GM12801 (cell line): ENCODE data around the gene DEPP1.

Experiments used
- TF ChIP-seq, protein P1 (sequence below): IDR thresholded peaks from one replicate; pipeline ENCODE4 v1.5.1; 2011; ENCODE audit warnings: control low read depth; ENCODE audit not compliant: insufficient read length; ENCODE audit errors: extremely low read depth

The DEPP1 gene

DNA sequence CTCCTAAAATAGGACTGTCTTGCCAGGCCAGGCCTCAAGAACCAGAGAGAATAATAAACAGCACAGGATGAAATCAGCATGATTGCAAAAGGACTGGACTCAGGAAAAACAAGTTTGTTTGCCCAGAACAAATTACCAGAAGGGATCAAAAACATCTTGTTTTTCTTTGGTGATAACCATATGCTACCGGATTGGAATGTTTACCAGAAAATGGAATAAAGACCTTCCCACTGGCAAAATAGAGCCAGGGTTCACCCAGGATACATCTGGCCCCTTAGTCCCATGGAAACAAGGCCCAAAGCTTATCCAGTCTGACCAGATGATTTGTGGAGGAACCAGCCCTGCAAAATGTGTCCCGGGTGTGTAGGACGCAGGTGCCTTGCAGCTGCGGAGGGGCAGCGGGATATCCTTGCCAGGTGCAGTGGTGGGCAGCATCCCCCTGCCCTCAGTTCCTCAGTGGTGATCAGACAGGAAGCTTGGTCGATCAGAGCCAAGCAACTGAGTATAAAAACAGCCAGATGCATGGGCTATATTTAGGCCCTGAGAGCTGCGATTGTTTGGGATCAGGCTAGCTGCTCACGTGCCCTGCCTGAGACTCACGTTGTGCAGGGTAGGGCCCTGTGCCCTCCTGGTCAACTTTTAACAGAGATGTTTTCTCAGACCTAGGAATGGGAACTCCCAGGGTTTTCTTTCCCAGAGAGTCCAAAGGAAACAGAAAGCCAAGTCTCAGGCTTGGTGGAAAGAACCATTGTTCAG is 17.5 kb upstream of the DEPP1 start:
- TF ChIP-seq, protein P1, sequence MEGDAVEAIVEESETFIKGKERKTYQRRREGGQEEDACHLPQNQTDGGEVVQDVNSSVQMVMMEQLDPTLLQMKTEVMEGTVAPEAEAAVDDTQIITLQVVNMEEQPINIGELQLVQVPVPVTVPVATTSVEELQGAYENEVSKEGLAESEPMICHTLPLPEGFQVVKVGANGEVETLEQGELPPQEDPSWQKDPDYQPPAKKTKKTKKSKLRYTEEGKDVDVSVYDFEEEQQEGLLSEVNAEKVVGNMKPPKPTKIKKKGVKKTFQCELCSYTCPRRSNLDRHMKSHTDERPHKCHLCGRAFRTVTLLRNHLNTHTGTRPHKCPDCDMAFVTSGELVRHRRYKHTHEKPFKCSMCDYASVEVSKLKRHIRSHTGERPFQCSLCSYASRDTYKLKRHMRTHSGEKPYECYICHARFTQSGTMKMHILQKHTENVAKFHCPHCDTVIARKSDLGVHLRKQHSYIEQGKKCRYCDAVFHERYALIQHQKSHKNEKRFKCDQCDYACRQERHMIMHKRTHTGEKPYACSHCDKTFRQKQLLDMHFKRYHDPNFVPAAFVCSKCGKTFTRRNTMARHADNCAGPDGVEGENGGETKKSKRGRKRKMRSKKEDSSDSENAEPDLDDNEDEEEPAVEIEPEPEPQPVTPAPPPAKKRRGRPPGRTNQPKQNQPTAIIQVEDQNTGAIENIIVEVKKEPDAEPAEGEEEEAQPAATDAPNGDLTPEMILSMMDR: no peak

DNA sequence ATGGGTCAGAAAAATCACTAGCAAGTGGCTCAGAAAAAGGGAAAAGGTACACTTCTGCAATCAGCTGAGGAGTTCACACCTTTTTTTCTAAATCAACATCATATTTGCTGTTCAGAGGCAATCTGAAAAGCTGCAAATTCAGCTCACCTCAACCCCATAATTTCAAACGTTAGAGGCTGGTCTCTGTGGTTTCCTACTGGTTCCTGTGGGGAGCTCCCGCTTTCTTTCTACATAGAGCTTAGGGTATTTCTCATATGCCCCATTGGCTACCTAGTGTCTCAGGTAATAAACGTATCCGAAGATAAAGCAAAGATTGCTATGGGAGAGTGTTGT is 16.9 kb upstream of the DEPP1 start:
- TF ChIP-seq, protein P1: no peak

DNA sequence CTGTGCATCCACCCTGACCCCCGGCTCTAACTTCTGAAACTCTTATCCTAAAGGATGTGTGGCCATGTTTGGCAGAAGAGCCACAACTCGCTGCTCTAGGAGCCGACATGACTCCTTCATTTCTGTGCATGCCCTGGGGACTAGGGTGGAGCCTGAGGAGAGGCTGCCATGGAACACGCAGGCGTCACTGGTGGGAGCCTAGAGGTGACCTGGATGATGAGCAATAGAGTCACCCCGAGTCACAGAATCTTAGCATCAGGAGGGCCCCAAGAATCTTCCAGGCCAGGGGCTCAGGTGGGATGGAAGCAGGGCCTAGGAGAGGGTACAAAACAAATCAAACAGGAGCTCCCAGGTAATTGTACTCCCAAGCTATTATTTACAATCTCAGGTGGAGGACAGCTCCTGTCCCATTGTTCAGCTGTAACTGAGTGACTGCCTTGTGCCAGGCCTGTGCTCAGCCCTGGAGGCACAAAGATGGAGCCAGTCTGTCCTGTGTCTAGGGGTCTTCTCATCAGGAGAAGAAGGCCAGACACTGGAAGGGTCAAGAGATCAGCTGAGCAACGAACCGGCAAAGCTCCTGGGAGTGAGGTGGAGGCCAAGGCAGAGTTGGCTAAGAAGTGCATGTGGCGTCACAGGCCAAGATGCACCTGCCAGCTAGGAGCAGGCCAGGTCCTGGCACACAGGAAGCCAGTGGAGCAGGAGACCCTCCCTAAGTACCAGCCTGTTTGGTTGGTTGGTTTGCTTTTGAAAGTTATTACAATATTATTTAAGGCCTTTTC is 16.3 kb upstream of the DEPP1 start:
- TF ChIP-seq, protein P1: no peak

DNA sequence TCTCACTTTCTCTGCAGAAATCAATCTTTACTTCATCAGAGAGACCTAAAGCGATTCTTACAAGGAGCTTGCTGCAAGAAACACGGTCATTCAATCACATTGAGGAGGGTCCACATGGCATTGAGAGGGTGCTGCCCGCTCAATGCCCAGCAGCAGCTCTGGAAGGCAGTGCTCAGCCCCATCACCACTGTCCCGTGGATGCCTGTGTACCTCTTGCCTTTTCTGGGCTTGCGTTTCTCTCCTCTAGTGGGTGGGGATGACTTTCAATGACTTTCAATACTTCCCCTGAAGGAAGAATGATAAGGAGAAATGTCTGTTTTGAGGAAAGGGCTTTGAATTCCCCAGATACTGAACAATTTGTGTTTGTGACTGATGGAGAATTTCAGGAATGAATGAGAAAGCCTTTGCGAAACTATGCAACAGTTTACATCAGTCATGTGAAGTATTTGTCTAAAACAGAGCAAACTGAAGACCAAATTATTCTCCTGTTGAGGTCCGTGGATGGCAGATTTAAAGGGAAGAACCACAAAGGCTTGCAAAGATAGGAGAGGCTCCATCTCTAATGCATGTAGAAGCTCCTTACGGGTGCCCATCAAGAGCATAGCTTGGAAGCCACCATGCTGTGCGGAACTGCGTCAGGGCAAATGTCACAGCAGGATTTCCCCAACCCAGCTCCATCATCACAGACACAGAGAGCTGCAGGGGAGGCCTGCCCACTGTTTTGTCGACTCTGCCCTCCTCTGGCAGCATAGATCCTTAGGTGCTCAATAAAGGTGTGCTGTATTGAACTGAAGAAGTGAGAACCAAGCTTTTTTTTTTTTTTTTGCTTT is 15.5 kb upstream of the DEPP1 start:
- TF ChIP-seq, protein P1: no peak

DNA sequence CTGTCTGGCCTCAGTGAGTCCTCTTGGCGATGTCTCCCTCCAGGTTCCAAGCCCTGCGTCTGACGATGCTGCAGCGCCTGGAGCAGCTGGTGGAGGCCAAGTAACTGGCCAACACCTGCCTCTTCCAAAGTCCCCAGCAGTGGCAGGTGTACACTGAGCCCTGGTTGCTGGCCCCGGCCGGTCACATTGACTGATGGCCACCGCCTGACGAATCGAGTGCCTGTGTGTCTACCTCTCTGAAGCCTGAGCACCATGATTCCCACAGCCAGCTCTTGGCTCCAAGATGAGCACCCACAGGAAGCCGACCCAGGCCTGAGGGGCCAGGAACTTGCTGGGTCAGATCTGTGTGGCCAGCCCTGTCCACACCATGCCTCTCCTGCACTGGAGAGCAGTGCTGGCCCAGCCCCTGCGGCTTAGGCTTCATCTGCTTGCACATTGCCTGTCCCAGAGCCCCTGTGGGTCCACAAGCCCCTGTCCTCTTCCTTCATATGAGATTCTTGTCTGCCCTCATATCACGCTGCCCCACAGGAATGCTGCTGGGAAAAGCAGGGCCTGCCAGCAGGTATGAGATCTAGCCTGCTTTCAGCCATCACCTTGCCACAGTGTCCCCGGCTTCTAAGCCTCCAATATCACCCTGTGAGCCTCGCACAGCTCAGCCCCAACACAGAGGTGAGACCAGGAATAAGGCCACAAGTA is 14.8 kb upstream of the DEPP1 start:
- TF ChIP-seq, protein P1: no peak

DNA sequence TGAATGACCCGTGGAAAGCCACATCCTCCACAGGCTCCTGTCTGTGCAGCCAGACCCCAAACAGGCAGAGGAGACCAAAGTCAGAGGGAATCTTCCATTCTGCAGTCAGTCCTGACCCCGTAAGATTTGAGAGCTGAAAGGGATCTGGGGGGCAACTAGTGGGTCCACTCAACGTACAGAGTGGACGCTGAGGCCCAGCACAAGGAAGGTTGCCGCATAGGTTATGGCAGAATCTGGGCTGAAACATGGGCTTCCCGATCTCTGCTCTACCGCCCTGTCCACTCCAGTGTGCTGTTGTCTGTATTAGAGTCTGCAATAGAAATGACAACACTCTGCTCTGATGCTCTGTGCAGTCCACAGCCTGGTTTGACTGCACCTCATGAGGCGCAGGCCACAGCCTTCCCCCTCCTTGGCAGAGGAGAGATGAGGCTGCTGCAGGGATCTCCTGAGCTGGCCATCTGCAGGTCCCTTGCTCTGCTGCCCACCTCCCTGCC is 14.2 kb upstream of the DEPP1 start:
- TF ChIP-seq, protein P1: no peak
